ENCODE data around the gene RYR1.

DNA sequence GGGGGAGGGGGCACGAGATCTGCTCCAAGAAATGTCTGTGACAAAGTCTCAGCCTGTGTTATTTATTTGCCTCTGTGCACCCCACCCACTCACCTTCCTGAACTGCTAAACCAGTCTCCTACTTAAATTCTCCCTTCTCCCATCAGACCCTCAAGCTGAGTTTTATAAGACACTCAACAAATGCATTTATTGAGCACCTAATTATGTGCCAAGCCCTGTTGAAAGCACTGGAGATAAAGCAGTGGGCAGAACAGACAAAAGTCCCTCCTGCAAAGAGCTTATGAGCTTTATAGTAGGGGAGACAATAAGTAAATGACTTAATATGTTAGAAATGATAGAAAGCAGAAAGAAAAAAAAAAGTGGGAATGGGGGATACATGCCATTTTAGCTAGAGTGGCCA is 34.0 kb upstream of the RYR1 start:
- TF ChIP-seq TCF7L2 (IDR thresholded peaks at IDR 0.05; ENCODE audit: borderline replicate concordance, extremely low read depth, insufficient read depth, insufficient read length) (no peak), SRF (IDR thresholded peaks at IDR 0.05; ENCODE audit: low read depth) (no peak)
- TF ChIP-seq, protein P1, sequence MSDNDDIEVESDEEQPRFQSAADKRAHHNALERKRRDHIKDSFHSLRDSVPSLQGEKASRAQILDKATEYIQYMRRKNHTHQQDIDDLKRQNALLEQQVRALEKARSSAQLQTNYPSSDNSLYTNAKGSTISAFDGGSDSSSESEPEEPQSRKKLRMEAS (IDR thresholded peaks at IDR 0.05), result no peak
- TF ChIP-seq, protein P2, sequence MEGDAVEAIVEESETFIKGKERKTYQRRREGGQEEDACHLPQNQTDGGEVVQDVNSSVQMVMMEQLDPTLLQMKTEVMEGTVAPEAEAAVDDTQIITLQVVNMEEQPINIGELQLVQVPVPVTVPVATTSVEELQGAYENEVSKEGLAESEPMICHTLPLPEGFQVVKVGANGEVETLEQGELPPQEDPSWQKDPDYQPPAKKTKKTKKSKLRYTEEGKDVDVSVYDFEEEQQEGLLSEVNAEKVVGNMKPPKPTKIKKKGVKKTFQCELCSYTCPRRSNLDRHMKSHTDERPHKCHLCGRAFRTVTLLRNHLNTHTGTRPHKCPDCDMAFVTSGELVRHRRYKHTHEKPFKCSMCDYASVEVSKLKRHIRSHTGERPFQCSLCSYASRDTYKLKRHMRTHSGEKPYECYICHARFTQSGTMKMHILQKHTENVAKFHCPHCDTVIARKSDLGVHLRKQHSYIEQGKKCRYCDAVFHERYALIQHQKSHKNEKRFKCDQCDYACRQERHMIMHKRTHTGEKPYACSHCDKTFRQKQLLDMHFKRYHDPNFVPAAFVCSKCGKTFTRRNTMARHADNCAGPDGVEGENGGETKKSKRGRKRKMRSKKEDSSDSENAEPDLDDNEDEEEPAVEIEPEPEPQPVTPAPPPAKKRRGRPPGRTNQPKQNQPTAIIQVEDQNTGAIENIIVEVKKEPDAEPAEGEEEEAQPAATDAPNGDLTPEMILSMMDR (IDR thresholded peaks at IDR 0.05 in 2 of 3, conservative IDR thresholded peaks at IDR 0.05 in 1 of 3; ENCODE audit: borderline replicate concordance in 1 of 3, insufficient read depth in 1 of 3, low read depth in 2 of 3, low read length in 2 of 3), result no peak

Data from HCT116 (cell line).